Thoracic aorta (tissue), 2 donors: ENCODE data around the gene ANAPC10. TPM values are rescaled to one million over a fixed set of nuclear protein-coding genes. Genes with fewer than 3 reads are reported as not detected.
"Not testable (repeated sequence)": the region's sequence is repeated elsewhere in the genome, so short reads cannot be mapped to it uniquely, and the experiment has no call there.

ENCODE experiments used
- ATAC-seq: fragments of 150-250 bp; one replicate; pipeline ENCODE4 v1.8.0; 2017; ENCODE audit warnings: low read depth; ENCODE audit not compliant: insufficient number of reproducible peaks, low FRiP score
- DNase-seq: peaks from one replicate; pipeline ENCODE4 v3.0.0-alpha.2; 2020; ENCODE audit warnings: low spot score
- H3K27ac ChIP-seq, 2 donors: fragments of 200-600 bp; sonication (generic); 1 replicate in 1 of 2; 2 replicates in 1 of 2; pipeline ENCODE4 v1.5.1; 2016; ENCODE audit warnings: mild to moderate bottlenecking in 2 of 2, moderate library complexity in 2 of 2
- H3K27me3 ChIP-seq: fragments of 200-600 bp; sonication (generic); replicated peaks from 2 replicates; pipeline ENCODE4 v1.6.0; 2016; ENCODE audit warnings: mild to moderate bottlenecking; ENCODE audit not compliant: insufficient read depth
- H3K36me3 ChIP-seq: fragments of 200-600 bp; sonication (generic); one replicate; pipeline ENCODE4 v1.5.1; 2016
- H3K4me1 ChIP-seq, 2 donors: fragments of 200-600 bp; sonication (generic); 1 replicate in 1 of 2; 2 replicates in 1 of 2; pipeline versions ENCODE4 v1.5.1 to v1.6.0; 2016; ENCODE audit warnings: low read depth in 2 of 2, mild to moderate bottlenecking in 1 of 2; ENCODE audit not compliant: control insufficient read depth in 1 of 2
- H3K4me3 ChIP-seq: fragments of 200-600 bp; sonication (generic); 2 replicates; pipeline ENCODE4 v1.5.1; 2016; ENCODE audit warnings: mild to moderate bottlenecking
- H3K9me3 ChIP-seq: fragments of 200-600 bp; sonication (generic); 2 replicates; pipeline ENCODE4 v1.5.1; 2016
- total RNA-seq, 2 donors: library from RNA; depleted of rRNA; stranded (reverse); fragments of >200 nt; gene quantifications; one replicate each; pipeline versions ENCODE4 v1.1.0 to v1.2.3, GENCODE V29; 2016
- TF ChIP-seq, protein P1 (sequence below): fragments of 200-600 bp; sonication (generic); IDR thresholded peaks from one replicate; pipeline ENCODE4 v1.5.1; 2019; ENCODE audit warnings: antibody characterized with exemption

ANAPC10 gene
- total RNA-seq, 2 donors from 2014 or later = 16.6 to 23.0 TPM

DNA sequence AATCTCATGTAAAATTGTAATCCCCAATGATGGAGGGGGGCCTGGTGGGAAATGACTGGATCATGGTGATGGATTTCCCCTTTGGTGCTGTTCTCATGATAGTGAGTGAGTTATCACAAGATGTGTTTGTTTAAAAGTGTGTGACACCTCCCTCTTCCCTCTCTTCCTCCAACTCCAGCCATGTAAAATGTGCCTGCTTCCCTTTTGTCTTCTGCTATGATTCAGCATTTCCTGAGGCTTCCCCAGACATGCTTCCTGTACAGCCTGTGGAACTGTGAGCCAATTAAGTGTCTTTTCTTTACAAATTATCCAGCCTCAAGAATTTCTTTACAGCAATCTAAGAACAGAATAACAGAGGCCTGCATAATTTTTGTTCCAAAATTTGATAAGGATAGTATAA lies 85.2 kb downstream of the ANAPC10 start:
- TF ChIP-seq, protein P1, sequence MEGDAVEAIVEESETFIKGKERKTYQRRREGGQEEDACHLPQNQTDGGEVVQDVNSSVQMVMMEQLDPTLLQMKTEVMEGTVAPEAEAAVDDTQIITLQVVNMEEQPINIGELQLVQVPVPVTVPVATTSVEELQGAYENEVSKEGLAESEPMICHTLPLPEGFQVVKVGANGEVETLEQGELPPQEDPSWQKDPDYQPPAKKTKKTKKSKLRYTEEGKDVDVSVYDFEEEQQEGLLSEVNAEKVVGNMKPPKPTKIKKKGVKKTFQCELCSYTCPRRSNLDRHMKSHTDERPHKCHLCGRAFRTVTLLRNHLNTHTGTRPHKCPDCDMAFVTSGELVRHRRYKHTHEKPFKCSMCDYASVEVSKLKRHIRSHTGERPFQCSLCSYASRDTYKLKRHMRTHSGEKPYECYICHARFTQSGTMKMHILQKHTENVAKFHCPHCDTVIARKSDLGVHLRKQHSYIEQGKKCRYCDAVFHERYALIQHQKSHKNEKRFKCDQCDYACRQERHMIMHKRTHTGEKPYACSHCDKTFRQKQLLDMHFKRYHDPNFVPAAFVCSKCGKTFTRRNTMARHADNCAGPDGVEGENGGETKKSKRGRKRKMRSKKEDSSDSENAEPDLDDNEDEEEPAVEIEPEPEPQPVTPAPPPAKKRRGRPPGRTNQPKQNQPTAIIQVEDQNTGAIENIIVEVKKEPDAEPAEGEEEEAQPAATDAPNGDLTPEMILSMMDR = no peak
- Histone ChIP-seq H3K27me3 (no peaks in the 10 kb centered on the region), H3K4me1 (peaks cover 3 to 23% of the 10 kb centered on the region in 2 donors), H3K36me3 (no peaks in the 10 kb centered on the region), H3K27ac (peak overlapping the region in 1 of 2 donors; percentile 6), H3K9me3 (no peaks in the 10 kb centered on the region), H3K4me3 (no peak overlapping the region)
- no peak for ATAC-seq
- no peak for DNase-seq

DNA sequence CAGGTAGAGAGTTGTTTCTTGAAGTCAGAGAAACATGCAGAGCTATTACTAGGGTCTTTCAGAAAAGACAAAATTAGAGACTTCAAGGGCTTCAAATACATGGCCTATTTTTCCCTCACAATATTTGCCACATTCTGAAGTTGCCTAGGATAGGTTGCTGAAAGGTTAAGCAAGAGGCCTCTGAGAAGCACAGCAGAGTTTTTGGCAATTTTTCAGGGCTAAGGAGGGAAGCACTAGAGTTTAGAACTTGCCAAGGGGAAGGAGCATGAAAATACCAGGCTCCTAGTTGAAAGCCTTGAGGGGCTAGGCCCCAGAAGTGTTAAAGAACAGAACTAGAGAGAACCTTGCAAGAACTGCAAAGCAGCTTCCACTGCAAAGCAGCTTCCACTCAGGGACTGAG lies 86.4 kb downstream of the ANAPC10 start:
- Histone ChIP-seq H3K4me3 (no peak overlapping the region), H3K36me3 (no peaks in the 10 kb centered on the region), H3K4me1 (peaks cover 3 to 23% of the 10 kb centered on the region in 2 donors), H3K27ac (no peak overlapping the region), H3K9me3 (no peaks in the 10 kb centered on the region), H3K27me3 (no peaks in the 10 kb centered on the region)
- TF ChIP-seq, protein P1 = no peak
- DNase-seq (no peak), ATAC-seq (no peak)

DNA sequence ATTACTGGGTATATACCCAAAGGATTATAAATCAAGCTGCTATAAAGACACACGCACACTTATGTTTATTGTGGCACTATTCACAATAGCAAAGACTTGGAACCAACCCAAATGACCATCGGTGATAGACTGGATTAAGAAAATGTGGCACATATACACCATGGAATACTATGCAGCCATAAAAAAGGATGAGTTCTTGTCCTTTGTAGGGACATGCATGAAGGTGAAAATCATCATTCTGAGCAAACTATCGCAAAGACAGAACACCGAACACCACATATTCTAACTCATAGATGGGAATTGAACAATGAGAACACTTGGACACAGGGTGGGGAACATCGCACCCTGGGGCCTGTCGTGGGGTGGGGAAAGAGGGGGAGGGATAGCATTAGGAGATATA lies 87.7 kb downstream of the ANAPC10 start:
- DNase-seq, H3K4me3 ChIP-seq, H3K27me3 ChIP-seq, ATAC-seq, H3K9me3 ChIP-seq, H3K36me3 ChIP-seq, H3K27ac ChIP-seq: not testable (repeated sequence)
- H3K4me1 ChIP-seq = peaks cover 3 to 23% of the 10 kb centered on the region in 2 donors

- Histone ChIP-seq H3K27me3 (no peaks in the 10 kb centered on the region), H3K36me3 (no peaks in the 10 kb centered on the region), H3K4me3 (no peak overlapping the region), H3K4me1 (peaks cover 4 to 10% of the 10 kb centered on the region in 2 donors), H3K9me3 (no peaks in the 10 kb centered on the region), H3K27ac (no peak overlapping the region)
- ATAC-seq (no peak), DNase-seq (no peak)
- TF ChIP-seq, protein P1 = no peak
Measured at GRCh38 chr4:145003675-145004074, 94.3 kb downstream of the ANAPC10 start.

GRCh38 chr4:145001635-145002034 lies 96.4 kb downstream of the ANAPC10 start:
- peaks cover 6 to 28% of the 10 kb centered on the region in 2 donors for H3K4me1 ChIP-seq
- no peak overlapping the region for H3K4me3 ChIP-seq
- TF ChIP-seq, protein P1 = no peak
- H3K27ac ChIP-seq = no peak overlapping the region
- ATAC-seq (no peak), DNase-seq (no peak)
- no peaks in the 10 kb centered on the region for H3K9me3 ChIP-seq
- no peaks in the 10 kb centered on the region for H3K36me3 ChIP-seq
- H3K27me3 ChIP-seq = no peaks in the 10 kb centered on the region

DNA sequence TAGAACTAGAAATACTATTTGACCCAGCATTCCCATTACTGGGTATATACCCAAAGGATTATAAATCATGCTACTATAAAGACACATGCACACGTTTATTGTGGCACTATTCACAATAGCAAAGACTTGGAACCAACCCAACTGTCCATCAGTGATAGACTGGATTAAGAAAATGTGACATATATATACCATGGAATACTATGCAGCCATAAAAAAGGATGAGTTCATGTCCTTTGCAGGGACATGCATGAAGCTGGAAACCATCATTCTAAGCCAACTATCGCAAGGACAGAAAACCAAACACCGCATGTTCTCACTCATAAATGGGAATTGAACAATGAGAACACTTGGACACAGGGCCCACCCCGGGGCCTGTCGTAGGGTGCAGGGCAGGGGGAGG lies 97.3 kb downstream of the ANAPC10 start:
- H3K36me3 ChIP-seq, H3K27me3 ChIP-seq, H3K27ac ChIP-seq, DNase-seq, ATAC-seq, H3K9me3 ChIP-seq, H3K4me3 ChIP-seq: not testable (repeated sequence)
- H3K4me1 ChIP-seq = peaks cover 6 to 34% of the 10 kb centered on the region in 2 donors
